ENCODE measurements around the gene NOL8.

NOL8 gene

DNA sequence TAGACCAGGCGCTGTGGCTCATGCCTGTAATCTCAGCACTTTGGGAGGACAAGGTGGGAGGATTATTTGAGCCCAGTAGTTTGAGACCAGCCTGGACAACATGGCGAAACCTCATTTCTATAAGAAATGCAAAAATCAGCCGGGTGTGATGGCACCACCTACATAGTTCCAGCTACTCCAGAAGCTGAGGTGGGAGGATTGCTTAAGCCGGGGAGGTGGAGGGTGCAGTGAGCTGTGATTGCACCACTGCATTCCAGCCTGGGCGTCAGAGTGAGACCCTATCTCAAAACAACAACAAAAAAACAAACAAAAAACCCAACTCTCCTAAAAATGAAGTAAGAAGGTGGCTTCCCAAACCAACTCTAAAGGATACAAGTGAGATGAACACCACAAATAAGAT, 54.6 kb downstream of the NOL8 start:
- DNase-seq (ENCODE audit: low spot score) = no peak
- H3K23ac ChIP-seq (ENCODE audit: low read depth, low read length, poor library complexity) = no peak overlapping the region
- H3K9me3 ChIP-seq (replicated peaks in 1 of 2; ENCODE audit: control insufficient read depth in 2 of 2, insufficient read depth in 1 of 2, low read depth in 1 of 2, low read length in 2 of 2) = no peaks in the 10 kb centered on the region
- no peak overlapping the region for H2AFZ ChIP-seq (ENCODE audit: low read length)
- H3K4me1 ChIP-seq (ENCODE audit: control insufficient read depth in 2 of 2, insufficient read depth in 1 of 2, low read depth in 1 of 2, low read length in 2 of 2) = no peaks in the 10 kb centered on the region
- no peak overlapping the region for H3K4me2 ChIP-seq (ENCODE audit: insufficient read depth, low read length, poor library complexity, severe bottlenecking)
- no peak overlapping the region for H3K4ac ChIP-seq (ENCODE audit: low read length)
- no CpG with 5 or more reads among the region's 5 CpGs for WGBS, 2 donors (ENCODE audit: extremely low coverage in 2 of 2, insufficient read length in 2 of 2, insufficient replicate concordance in 1 of 2)
- no peak overlapping the region for H3K9ac ChIP-seq (ENCODE audit: low read depth, low read length, poor library complexity)
- no peak overlapping the region for H2BK15ac ChIP-seq (ENCODE audit: low read length)
- no peaks in the 10 kb centered on the region for H3K79me1 ChIP-seq (ENCODE audit: low read depth, low read length)
- H3K27me3 ChIP-seq (ENCODE audit: control insufficient read depth in 3 of 3, insufficient read depth in 3 of 3, low read depth in 1 of 3, low read length in 3 of 3) = peaks cover 0 to under 1% (median 0%) of the 10 kb centered on the region in 3 experiments
- H2AK5ac ChIP-seq (ENCODE audit: low read depth, low read length) = no peak overlapping the region
- no peak overlapping the region for H3K18ac ChIP-seq (ENCODE audit: low read length)
- no peak overlapping the region for H4K8ac ChIP-seq (ENCODE audit: low read depth, low read length)
- H3K4me3 ChIP-seq (ENCODE audit: low read length in 2 of 2) = no peak overlapping the region
- H2BK5ac ChIP-seq (ENCODE audit: low read length) = no peak overlapping the region
- H3K14ac ChIP-seq (ENCODE audit: low read length) = no peak overlapping the region
- H3K27ac ChIP-seq (replicated peaks; ENCODE audit: low read length) = no peak overlapping the region
- H2BK120ac ChIP-seq (ENCODE audit: low read depth, low read length) = no peak overlapping the region
- no peak overlapping the region for H4K91ac ChIP-seq (ENCODE audit: low read depth, low read length, poor library complexity)
- H3K36me3 ChIP-seq (replicated peaks in 1 of 2; ENCODE audit: control insufficient read depth in 2 of 2, insufficient read depth in 2 of 2, low read length in 2 of 2) = peaks cover 52 to 99% of the 10 kb centered on the region in 2 donors
- H2BK12ac ChIP-seq (ENCODE audit: low read length) = no peak overlapping the region

DNA sequence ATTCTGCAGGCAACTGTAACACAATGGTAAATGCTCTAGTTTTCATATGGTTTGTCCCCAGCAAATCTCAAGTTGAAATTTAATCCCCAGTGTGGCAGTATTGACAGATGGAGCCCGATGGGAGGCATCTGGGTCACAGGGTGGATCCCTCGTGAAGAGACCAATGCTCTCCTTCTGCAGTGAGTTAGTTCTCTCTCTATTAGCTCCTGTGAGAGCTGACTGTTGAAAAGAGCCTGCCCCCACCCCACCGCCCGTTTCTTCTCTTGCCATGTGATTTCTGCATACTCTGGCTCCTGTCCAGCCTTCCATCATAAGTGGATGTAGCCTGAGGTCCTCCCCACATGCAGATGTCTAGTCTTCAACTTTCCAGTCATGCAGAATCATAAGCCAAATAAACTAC, 58.7 kb downstream of the NOL8 start:
- Histone ChIP-seq H3K9ac (ENCODE audit: low read depth, low read length, poor library complexity) (no peak overlapping the region), H3K18ac (ENCODE audit: low read length) (no peak overlapping the region), H3K27ac (replicated peaks; ENCODE audit: low read length) (no peak overlapping the region), H2BK15ac (ENCODE audit: low read length) (no peak overlapping the region), H4K8ac (ENCODE audit: low read depth, low read length) (no peak overlapping the region), H4K91ac (ENCODE audit: low read depth, low read length, poor library complexity) (no peak overlapping the region), H2BK120ac (ENCODE audit: low read depth, low read length) (no peak overlapping the region), H3K9me3 (replicated peaks in 1 of 2; ENCODE audit: control insufficient read depth in 2 of 2, insufficient read depth in 1 of 2, low read depth in 1 of 2, low read length in 2 of 2) (no peaks in the 10 kb centered on the region), H2AFZ (ENCODE audit: low read length) (no peak overlapping the region), H2AK5ac (ENCODE audit: low read depth, low read length) (no peak overlapping the region), H3K79me1 (ENCODE audit: low read depth, low read length) (no peaks in the 10 kb centered on the region), H3K36me3 (replicated peaks in 1 of 2; ENCODE audit: control insufficient read depth in 2 of 2, insufficient read depth in 2 of 2, low read length in 2 of 2) (peaks cover 57 to 100% of the 10 kb centered on the region in 2 donors), H3K4me3 (ENCODE audit: low read length in 2 of 2) (no peak overlapping the region), H3K27me3 (ENCODE audit: control insufficient read depth in 3 of 3, insufficient read depth in 3 of 3, low read depth in 1 of 3, low read length in 3 of 3) (no peaks in the 10 kb centered on the region), H3K23ac (ENCODE audit: low read depth, low read length, poor library complexity) (no peak overlapping the region), H3K4ac (ENCODE audit: low read length) (no peak overlapping the region), H3K4me2 (ENCODE audit: insufficient read depth, low read length, poor library complexity, severe bottlenecking) (no peak overlapping the region), H2BK5ac (ENCODE audit: low read length) (no peak overlapping the region), H2BK12ac (ENCODE audit: low read length) (no peak overlapping the region), H3K14ac (ENCODE audit: low read length) (no peak overlapping the region), H3K4me1 (ENCODE audit: control insufficient read depth in 2 of 2, insufficient read depth in 1 of 2, low read depth in 1 of 2, low read length in 2 of 2) (no peaks in the 10 kb centered on the region)
- no peak for DNase-seq (ENCODE audit: low spot score)
- WGBS, 2 donors (ENCODE audit: extremely low coverage in 2 of 2, insufficient read length in 2 of 2, insufficient replicate concordance in 1 of 2) = no CpG with 5 or more reads among the region's 4 CpGs

DNA sequence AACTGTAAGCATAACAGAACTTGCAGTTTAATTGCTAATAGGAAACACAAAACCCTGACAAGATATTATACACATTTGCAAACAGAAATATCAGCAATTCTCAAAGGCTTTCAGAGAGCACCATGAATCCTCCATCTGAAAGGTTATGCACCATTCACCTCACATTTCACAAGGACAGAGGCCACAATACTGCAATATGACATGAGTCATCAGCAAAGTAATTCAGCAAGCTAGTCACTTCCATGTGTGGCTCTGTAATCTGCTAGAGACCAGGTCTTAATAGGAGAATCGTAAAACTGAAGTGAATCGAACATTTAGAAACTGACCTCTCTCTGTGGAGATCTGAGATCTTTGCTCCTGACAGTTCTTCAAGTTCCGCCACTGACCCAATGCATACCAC, 60.0 kb downstream of the NOL8 start:
- Histone ChIP-seq H3K27me3 (ENCODE audit: control insufficient read depth in 3 of 3, insufficient read depth in 3 of 3, low read depth in 1 of 3, low read length in 3 of 3) (no peaks in the 10 kb centered on the region), H2AK5ac (ENCODE audit: low read depth, low read length) (no peak overlapping the region), H3K9ac (ENCODE audit: low read depth, low read length, poor library complexity) (no peak overlapping the region), H2BK5ac (ENCODE audit: low read length) (no peak overlapping the region), H3K9me3 (replicated peaks in 1 of 2; ENCODE audit: control insufficient read depth in 2 of 2, insufficient read depth in 1 of 2, low read depth in 1 of 2, low read length in 2 of 2) (no peaks in the 10 kb centered on the region), H3K18ac (ENCODE audit: low read length) (no peak overlapping the region), H4K91ac (ENCODE audit: low read depth, low read length, poor library complexity) (no peak overlapping the region), H3K36me3 (replicated peaks in 1 of 2; ENCODE audit: control insufficient read depth in 2 of 2, insufficient read depth in 2 of 2, low read length in 2 of 2) (peaks cover 51 to 100% of the 10 kb centered on the region in 2 donors), H3K4me1 (ENCODE audit: control insufficient read depth in 2 of 2, insufficient read depth in 1 of 2, low read depth in 1 of 2, low read length in 2 of 2) (no peaks in the 10 kb centered on the region), H3K79me1 (ENCODE audit: low read depth, low read length) (no peaks in the 10 kb centered on the region), H3K27ac (replicated peaks; ENCODE audit: low read length) (no peak overlapping the region), H2AFZ (ENCODE audit: low read length) (no peak overlapping the region), H3K14ac (ENCODE audit: low read length) (no peak overlapping the region), H3K4me3 (ENCODE audit: low read length in 2 of 2) (no peak overlapping the region), H2BK12ac (ENCODE audit: low read length) (no peak overlapping the region), H4K8ac (ENCODE audit: low read depth, low read length) (no peak overlapping the region), H3K23ac (ENCODE audit: low read depth, low read length, poor library complexity) (no peak overlapping the region), H2BK120ac (ENCODE audit: low read depth, low read length) (no peak overlapping the region), H3K4ac (ENCODE audit: low read length) (no peak overlapping the region), H2BK15ac (ENCODE audit: low read length) (no peak overlapping the region), H3K4me2 (ENCODE audit: insufficient read depth, low read length, poor library complexity, severe bottlenecking) (no peak overlapping the region)
- WGBS, 2 donors (ENCODE audit: extremely low coverage in 2 of 2, insufficient read length in 2 of 2, insufficient replicate concordance in 1 of 2) = no CpG with 5 or more reads among the region's 3 CpGs
- no peak for DNase-seq (ENCODE audit: low spot score)

DNA sequence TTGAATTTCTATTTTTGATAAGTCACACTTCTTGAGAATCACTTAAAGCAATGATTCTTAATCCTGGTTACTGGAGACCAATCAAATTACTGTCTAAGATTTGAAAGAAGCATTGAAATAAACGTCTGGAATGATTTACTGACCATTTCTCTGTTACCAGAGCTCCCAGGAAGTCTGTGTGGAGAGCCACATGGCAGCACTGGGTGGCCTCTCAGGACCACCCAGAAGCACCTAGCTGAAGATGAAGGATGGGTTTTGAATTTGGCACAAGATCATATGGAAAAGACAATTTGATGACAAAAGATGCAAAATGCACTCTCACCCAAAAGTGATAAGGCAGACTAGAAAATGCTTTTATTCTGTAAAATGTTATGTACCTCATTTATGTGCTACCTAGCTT, 62.0 kb downstream of the NOL8 start:
- no peak overlapping the region for H2BK15ac ChIP-seq (ENCODE audit: low read length)
- H3K4me3 ChIP-seq (ENCODE audit: low read length in 2 of 2) = no peak overlapping the region
- no CpG with 5 or more reads among the region's 1 CpG for WGBS, 2 donors (ENCODE audit: extremely low coverage in 2 of 2, insufficient read length in 2 of 2, insufficient replicate concordance in 1 of 2)
- H3K9ac ChIP-seq (ENCODE audit: low read depth, low read length, poor library complexity) = no peak overlapping the region
- no peak overlapping the region for H3K18ac ChIP-seq (ENCODE audit: low read length)
- peaks cover 53 to 100% of the 10 kb centered on the region in 2 donors for H3K36me3 ChIP-seq (replicated peaks in 1 of 2; ENCODE audit: control insufficient read depth in 2 of 2, insufficient read depth in 2 of 2, low read length in 2 of 2)
- no peak overlapping the region for H3K4me2 ChIP-seq (ENCODE audit: insufficient read depth, low read length, poor library complexity, severe bottlenecking)
- no peaks in the 10 kb centered on the region for H3K4me1 ChIP-seq (ENCODE audit: control insufficient read depth in 2 of 2, insufficient read depth in 1 of 2, low read depth in 1 of 2, low read length in 2 of 2)
- H2BK5ac ChIP-seq (ENCODE audit: low read length) = no peak overlapping the region
- no peak overlapping the region for H2AK5ac ChIP-seq (ENCODE audit: low read depth, low read length)
- H3K9me3 ChIP-seq (replicated peaks in 1 of 2; ENCODE audit: control insufficient read depth in 2 of 2, insufficient read depth in 1 of 2, low read depth in 1 of 2, low read length in 2 of 2) = peaks cover 0 to 2% of the 10 kb centered on the region in 2 donors
- no peak overlapping the region for H2AFZ ChIP-seq (ENCODE audit: low read length)
- no peak overlapping the region for H2BK120ac ChIP-seq (ENCODE audit: low read depth, low read length)
- H4K8ac ChIP-seq (ENCODE audit: low read depth, low read length) = no peak overlapping the region
- H3K14ac ChIP-seq (ENCODE audit: low read length) = no peak overlapping the region
- H3K27ac ChIP-seq (replicated peaks; ENCODE audit: low read length) = no peak overlapping the region
- DNase-seq (ENCODE audit: low spot score) = no peak
- no peak overlapping the region for H2BK12ac ChIP-seq (ENCODE audit: low read length)
- H3K27me3 ChIP-seq (ENCODE audit: control insufficient read depth in 3 of 3, insufficient read depth in 3 of 3, low read depth in 1 of 3, low read length in 3 of 3) = peaks cover 0 to 2% (median 0%) of the 10 kb centered on the region in 3 experiments
- H3K79me1 ChIP-seq (ENCODE audit: low read depth, low read length) = no peaks in the 10 kb centered on the region
- no peak overlapping the region for H4K91ac ChIP-seq (ENCODE audit: low read depth, low read length, poor library complexity)
- H3K23ac ChIP-seq (ENCODE audit: low read depth, low read length, poor library complexity) = no peak overlapping the region
- H3K4ac ChIP-seq (ENCODE audit: low read length) = no peak overlapping the region

Data from neuronal stem cell (in vitro differentiated cells).